ENCODE results near the gene HLTF. TPM values are rescaled to one million over a fixed set of nuclear protein-coding genes. Genes with fewer than 3 reads are reported as not detected.

Gene HLTF
- total RNA-seq, 3 donors from 2014 or later = 9.7 to 25.4 (median 12.1) TPM

DNA sequence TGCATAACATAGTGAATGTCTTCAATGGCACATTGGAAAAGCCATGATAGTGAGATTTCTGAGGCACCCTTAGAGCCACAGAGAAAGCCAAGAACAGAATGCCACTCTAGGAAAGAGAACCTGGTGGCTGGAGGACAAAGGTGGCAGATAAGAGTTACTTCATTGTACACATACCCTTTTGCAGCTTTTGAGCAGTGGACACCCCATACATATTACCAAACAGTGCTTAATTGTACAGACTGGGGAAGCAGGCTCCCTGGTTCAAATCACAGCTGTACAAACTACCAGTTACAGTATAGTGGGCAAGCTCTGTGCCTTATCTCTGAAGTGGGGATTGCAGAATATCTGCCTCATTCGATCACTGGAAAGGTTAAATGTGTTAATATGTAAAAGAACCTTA lies 105.1 kb downstream of the HLTF start:
- Histone ChIP-seq H3K4me1 (ENCODE audit: low read depth) (no peaks in the 10 kb centered on the region), H3K4me3 (no peak overlapping the region), H3K36me3 (ENCODE audit: low read depth) (no peaks in the 10 kb centered on the region), H3K9me3 (no peaks in the 10 kb centered on the region)
- DNase-seq (no peak), ATAC-seq (no peak)
- intact Hi-C loops (cut with DNase I, micrococcal nuclease) = no loop called here
- TF ChIP-seq, protein P1, sequence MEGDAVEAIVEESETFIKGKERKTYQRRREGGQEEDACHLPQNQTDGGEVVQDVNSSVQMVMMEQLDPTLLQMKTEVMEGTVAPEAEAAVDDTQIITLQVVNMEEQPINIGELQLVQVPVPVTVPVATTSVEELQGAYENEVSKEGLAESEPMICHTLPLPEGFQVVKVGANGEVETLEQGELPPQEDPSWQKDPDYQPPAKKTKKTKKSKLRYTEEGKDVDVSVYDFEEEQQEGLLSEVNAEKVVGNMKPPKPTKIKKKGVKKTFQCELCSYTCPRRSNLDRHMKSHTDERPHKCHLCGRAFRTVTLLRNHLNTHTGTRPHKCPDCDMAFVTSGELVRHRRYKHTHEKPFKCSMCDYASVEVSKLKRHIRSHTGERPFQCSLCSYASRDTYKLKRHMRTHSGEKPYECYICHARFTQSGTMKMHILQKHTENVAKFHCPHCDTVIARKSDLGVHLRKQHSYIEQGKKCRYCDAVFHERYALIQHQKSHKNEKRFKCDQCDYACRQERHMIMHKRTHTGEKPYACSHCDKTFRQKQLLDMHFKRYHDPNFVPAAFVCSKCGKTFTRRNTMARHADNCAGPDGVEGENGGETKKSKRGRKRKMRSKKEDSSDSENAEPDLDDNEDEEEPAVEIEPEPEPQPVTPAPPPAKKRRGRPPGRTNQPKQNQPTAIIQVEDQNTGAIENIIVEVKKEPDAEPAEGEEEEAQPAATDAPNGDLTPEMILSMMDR (IDR thresholded peaks at IDR 0.05) = no peak

Other genes starting within 250 kb of the HLTF start
- gene CPA3, start 221.2 kb downstream of the HLTF start, total RNA-seq = 10 to 100 TPM in 2 of 3 donors, 1 to 10 TPM in 1; 1.8 to 20.6 (median 13.8) TPM
- gene GYG1, start 95.0 kb downstream of the HLTF start, total RNA-seq = 100 to 1,000 TPM in 1 of 3 donors, 10 to 100 TPM in 2; 16.6 to 132 (median 26.1) TPM
- 10 to 100 TPM; 14.5 to 24.2 (median 20.2) TPM for gene HPS3, start 43.1 kb upstream of the HLTF start, total RNA-seq
- 10 to 100 TPM in 2 of 3 donors, 1 to 10 TPM in 1; 5.7 to 13.4 (median 11.6) TPM for gene CP, start 135.3 kb upstream of the HLTF start, total RNA-seq
- 1 to 10 TPM; 1.9 to 2.4 (median 2.2) TPM for gene TM4SF18, start 247.1 kb upstream of the HLTF start, total RNA-seq